Measurements from ENCODE around the gene NOL11.

DNA sequence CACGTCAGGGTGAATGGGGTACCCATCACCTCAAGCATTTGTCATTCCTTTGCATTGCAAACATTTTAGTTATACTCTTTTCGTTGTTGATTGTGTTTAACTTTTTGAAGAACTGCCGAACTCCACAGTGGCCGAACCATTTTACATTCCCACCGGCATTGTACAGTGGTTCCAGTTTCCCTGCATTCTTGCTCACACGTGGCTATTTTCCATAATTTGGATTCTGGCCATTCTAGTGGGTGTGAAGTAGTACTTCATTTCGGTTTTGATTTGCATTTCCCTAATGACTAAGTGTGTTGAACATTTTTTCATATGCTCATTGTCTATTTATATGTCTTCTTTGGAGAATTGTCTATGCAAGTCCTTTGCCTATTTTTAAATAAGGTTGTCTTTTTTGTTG lies 13.0 kb downstream of the NOL11 start:
- no peak for TF ChIP-seq CTCF (IDR thresholded peaks at IDR 0.05)
- no peak for TF ChIP-seq POLR2A (IDR thresholded peaks at IDR 0.05)
